HCT116 (cell line): Measurements from ENCODE around the gene FRMD4A. TPM values are rescaled to one million over a fixed set of nuclear protein-coding genes. Genes with fewer than 3 reads are reported as not detected.

Experiments
- ATAC-seq: fragments of 200-7000 bp; cut with Tn5 transposase; 2 replicates; pipeline ENCODE4 v1.9.1; 2020; ENCODE audit warnings: mild to moderate bottlenecking, moderate library complexity
- BruUV-seq: library from RNA; stranded (reverse); fragments of 400-500 nt; replicated peaks from 2 replicates; lab custom pipeline; 2021; lab: Mats Ljungman, UMichigan
- CTCF ChIA-PET: fragments of 300-600 bp; sonication (Branson Sonifier 250); formaldehyde crosslinking; loops from one replicate; lab custom pipeline; 2021; ENCODE audit warnings: antibody characterized with exemption; lab: Charles Lee
- POLR2A ChIA-PET: fragments of 300-600, 350-600 bp; sonication (Branson Sonifier 250); formaldehyde crosslinking; loops from one replicate; lab custom pipeline; 2021; ENCODE audit warnings: antibody characterized with exemption; lab: Charles Lee
- RAD21 ChIA-PET, 2 experiments: fragments of 300-600 bp; sonication (Branson Sonifier 250); formaldehyde crosslinking; loops; one replicate each; lab custom pipeline; 2023; ENCODE audit warnings: low total read pairs in 2 of 2; ENCODE audit not compliant: uncharacterized antibody in 2 of 2, unreplicated experiment in 2 of 2, low non-redundant PET in 1 of 2; lab: Charles Lee
- DNase-seq: peaks from one replicate; pipeline ENCODE4 v3.0.0-alpha.2; 2010; ENCODE audit warnings: low read depth, low spot score
- H2AFZ ChIP-seq: fragments of 200-600 bp; shearing (Covaris generic), sonication (generic); 2 replicates; pipeline ENCODE4 v1.6.1; 2017; ENCODE audit warnings: low read depth, mixed run types, mixed read lengths, antibody characterized with exemption, low read length; ENCODE audit not compliant: poor library complexity, severe bottlenecking
- H3K27ac ChIP-seq: 2 replicates; pipeline ENCODE4 v1.5.1; 2012; ENCODE audit warnings: low read depth, low read length
- H3K27me3 ChIP-seq: fragments of 200-600 bp; sonication (generic); 2 replicates; pipeline ENCODE4 v1.6.1; 2016; ENCODE audit warnings: mixed run types, low read length, mixed read lengths; ENCODE audit not compliant: insufficient read depth
- H3K36me3 ChIP-seq, 2 experiments: fragments of 200-500 bp in 1 of 2; fragments of 200-600 bp in 1 of 2; sonication (Bioruptor generic) in 1 of 2; sonication (generic) in 1 of 2; 2 replicates each; pipeline versions ENCODE4 v1.5.1 to v1.6.1; 2014 to 2016; ENCODE audit warnings: low read length in 2 of 2, inconsistent platforms in 1 of 2, mixed read lengths in 1 of 2, mixed run types in 1 of 2; ENCODE audit not compliant: insufficient read depth in 2 of 2, control insufficient read depth in 1 of 2
- H3K4me1 ChIP-seq, 2 experiments: fragments of 200-600 bp in 1 of 2; sonication (generic) in 1 of 2; 2 replicates each; pipeline versions ENCODE4 v1.5.1 to v1.6.1; 2012 to 2017; ENCODE audit warnings: low read length in 2 of 2, inconsistent platforms in 1 of 2, mild to moderate bottlenecking in 1 of 2, mixed read lengths in 1 of 2, mixed run types in 1 of 2, moderate library complexity in 1 of 2; ENCODE audit not compliant: insufficient read depth in 2 of 2, control insufficient read depth in 1 of 2
- H3K4me2 ChIP-seq: fragments of 200-600 bp; sonication (generic); 2 replicates; pipeline ENCODE4 v1.6.1; 2017; ENCODE audit warnings: mixed run types, low read length, mixed read lengths
- H3K4me3 ChIP-seq, 2 experiments: fragments of 200-600 bp in 1 of 2; sonication (generic) in 1 of 2; replicated peaks in 1 of 2; 2 replicates each; pipeline ENCODE4 v1.5.1; 2011 to 2016; ENCODE audit warnings: low read length in 2 of 2, control low read depth in 1 of 2, low read depth in 1 of 2, mild to moderate bottlenecking in 1 of 2, mixed read lengths in 1 of 2, mixed run types in 1 of 2
- H3K79me2 ChIP-seq: fragments of 200-600 bp; sonication (generic); 2 replicates; pipeline ENCODE4 v1.6.1; 2017; ENCODE audit warnings: mild to moderate bottlenecking, mixed run types, low read length, moderate library complexity, mixed read lengths; ENCODE audit not compliant: insufficient read depth
- H3K9ac ChIP-seq: fragments of 200-600 bp; sonication (generic); 2 replicates; pipeline ENCODE4 v1.6.1; 2016; ENCODE audit warnings: low read length, mixed read lengths
- H3K9me2 ChIP-seq: fragments of 200-600 bp; sonication (generic), shearing (Covaris generic); 2 replicates; pipeline ENCODE4 v1.6.1; 2017; ENCODE audit warnings: mixed run types, mild to moderate bottlenecking, moderate library complexity; ENCODE audit not compliant: insufficient read depth
- H3K9me3 ChIP-seq, 2 experiments: fragments of 200-500 bp in 1 of 2; fragments of 200-600 bp in 1 of 2; sonication (Bioruptor generic) in 1 of 2; sonication (generic) in 1 of 2; 2 replicates each; pipeline ENCODE4 v1.6.1; 2014 to 2017; ENCODE audit warnings: low read length in 2 of 2, mixed read lengths in 2 of 2, inconsistent platforms in 1 of 2, low read depth in 1 of 2, mild to moderate bottlenecking in 1 of 2, mixed run types in 1 of 2, moderate library complexity in 1 of 2; ENCODE audit not compliant: control insufficient read depth in 1 of 2, insufficient read depth in 1 of 2
- H4K20me1 ChIP-seq: fragments of 200-600 bp; sonication (generic), shearing (Covaris generic); 2 replicates; pipeline ENCODE4 v1.6.1; 2017; ENCODE audit warnings: mixed run types, mild to moderate bottlenecking, moderate library complexity; ENCODE audit not compliant: insufficient read depth
- CBX3 ChIP-seq: IDR thresholded peaks from 2 replicates; pipeline ENCODE4 v1.6.1; 2012; ENCODE audit warnings: low read depth
- CEBPB ChIP-seq: IDR thresholded peaks from 2 replicates; pipeline ENCODE4 v1.6.1; 2012; ENCODE audit warnings: low read depth
- EGR1 ChIP-seq: IDR thresholded peaks from 2 replicates; pipeline ENCODE4 v1.6.1; 2012; ENCODE audit warnings: low read depth
- EZH2 ChIP-seq: fragments of 200-600 bp; sonication (generic); IDR thresholded peaks from 2 replicates; pipeline ENCODE4 v1.6.1; 2017; ENCODE audit warnings: antibody characterized with exemption, mixed run types
- EZH2phosphoT487 ChIP-seq: fragments of 200-600 bp; IDR thresholded peaks from 2 replicates; pipeline ENCODE4 v1.6.1; 2018; ENCODE audit warnings: antibody characterized with exemption, borderline replicate concordance
- JUND ChIP-seq: IDR thresholded peaks from 2 replicates; pipeline ENCODE4 v1.6.1; 2012
- POLR2A ChIP-seq: IDR thresholded peaks from 2 replicates; pipeline ENCODE4 v1.7.0; 2011; ENCODE audit warnings: borderline replicate concordance; ENCODE audit not compliant: insufficient read depth, insufficient read length; ENCODE audit errors: extremely low read depth
- POLR2AphosphoS5 ChIP-seq: IDR thresholded peaks from 2 replicates; pipeline ENCODE4 v1.6.1; 2011; ENCODE audit warnings: mild to moderate bottlenecking, low read depth, low read length, moderate library complexity
- RAD21 ChIP-seq: IDR thresholded peaks from 2 replicates; pipeline ENCODE4 v1.6.1; 2012; ENCODE audit warnings: low read depth, mild to moderate bottlenecking
- SIN3A ChIP-seq: IDR thresholded peaks from 2 replicates; pipeline ENCODE4 v1.6.1; 2012; ENCODE audit warnings: low read depth
- SP1 ChIP-seq: IDR thresholded peaks from 2 replicates; pipeline ENCODE4 v1.6.1; 2012; ENCODE audit warnings: low read depth
- TCF7L2 ChIP-seq: IDR thresholded peaks from 2 replicates; pipeline ENCODE4 v1.7.0; 2011; ENCODE audit warnings: borderline replicate concordance, inconsistent platforms; ENCODE audit not compliant: insufficient read depth, insufficient read length; ENCODE audit errors: extremely low read depth
- ZNF274 ChIP-seq: fragments of 200-500 bp; sonication (Bioruptor generic); IDR thresholded peaks from 2 replicates; pipeline ENCODE4 v1.6.1; 2014; ENCODE audit warnings: mild to moderate bottlenecking, low read depth, low read length, inconsistent platforms
- intact Hi-C: fragments of 100-400 bp; cut with micrococcal nuclease; formaldehyde crosslinking; loops from 2 replicates; pipeline ENCODE4 v1.10.0; 2022
- total RNA-seq: library from RNA; stranded (reverse); gene quantifications from one replicate; pipeline ENCODE4 v1.2.1, GENCODE V29; 2021; ENCODE audit not compliant: unreplicated experiment
- TF ChIP-seq, protein P1 (sequence below): IDR thresholded peaks from 2 replicates; pipeline ENCODE4 v1.6.1; 2012
- TF ChIP-seq, protein P2 (sequence below): IDR thresholded peaks from 2 replicates; pipeline ENCODE4 v1.6.1; 2012
- TF ChIP-seq, protein P3 (sequence below), 3 experiments: fragments of 200-600 bp in 1 of 3; sonication (generic) in 1 of 3; IDR thresholded peaks in 2 of 3; conservative IDR thresholded peaks in 1 of 3; 2 replicates each; pipeline ENCODE4 v1.5.1; 2012 to 2017; ENCODE audit warnings: low read depth in 2 of 3, low read length in 2 of 3, antibody characterized with exemption in 1 of 3, borderline replicate concordance in 1 of 3, control low read depth in 1 of 3, mild to moderate bottlenecking in 1 of 3, mixed read lengths in 1 of 3, mixed run types in 1 of 3, moderate library complexity in 1 of 3; ENCODE audit not compliant: insufficient read depth in 1 of 3

Gene FRMD4A
- total RNA-seq, 1 experiment from 2014 or later = 0.20 TPM

DNA sequence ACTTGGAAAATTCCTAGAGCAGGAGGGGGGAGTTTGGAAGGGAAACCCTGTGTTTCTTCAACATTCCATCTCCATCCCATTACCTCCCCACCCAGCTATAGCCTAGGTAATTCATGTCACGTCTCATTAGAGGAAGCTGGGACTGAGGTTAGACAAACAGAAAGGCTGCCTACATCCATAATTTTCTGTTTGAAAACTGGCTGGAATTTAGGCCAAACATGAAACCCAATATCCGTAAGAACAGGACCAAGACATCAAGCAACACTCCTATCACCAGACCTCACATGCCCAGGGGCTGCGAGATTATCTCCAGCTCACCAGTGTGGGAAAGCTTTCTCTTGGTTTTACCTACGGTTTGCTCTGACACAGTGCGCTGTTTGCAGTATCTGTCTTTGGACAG, 316.3 kb downstream of the FRMD4A start:
- BruUV-seq = no TSS peak
- H3K4me1 ChIP-seq = no peaks in the 10 kb centered on the region
- no peak for DNase-seq
- ChIA-PET CTCF (interaction anchor here (1.2 kb wide), 1 partner anchor 17 kb away, joined by 3 read pairs; no protein-coding TSS in a partner anchor), POLR2A (no interaction called here)
- H2AFZ ChIP-seq = no peak overlapping the region
- no peaks in the 10 kb centered on the region for H3K36me3 ChIP-seq
- H3K4me2 ChIP-seq = no peak overlapping the region
- peaks cover 50% of the 10 kb centered on the region for H3K27me3 ChIP-seq
- H3K9me2 ChIP-seq = no peaks in the 10 kb centered on the region
- no peak overlapping the region for H3K9ac ChIP-seq
- no peak overlapping the region for H3K27ac ChIP-seq
- TF ChIP-seq EZH2phosphoT487 (no peak), RAD21 (no peak), CEBPB (no peak), SIN3A (no peak), JUND (no peak), ZNF274 (no peak), CBX3 (no peak), EZH2 (no peak), POLR2AphosphoS5 (no peak), TCF7L2 (no peak), EGR1 (no peak), POLR2A (no peak)
- TF ChIP-seq, all 23 proteins: peak for 0
- Histone ChIP-seq H3K9me3 (no peaks in the 10 kb centered on the region), H3K4me3 (no peak overlapping the region), H4K20me1 (no peaks in the 10 kb centered on the region), H3K79me2 (no peaks in the 10 kb centered on the region)
- intact Hi-C loops = no loop called here
- RAD21 ChIA-PET = no interaction called here
- ATAC-seq = no peak

DNA sequence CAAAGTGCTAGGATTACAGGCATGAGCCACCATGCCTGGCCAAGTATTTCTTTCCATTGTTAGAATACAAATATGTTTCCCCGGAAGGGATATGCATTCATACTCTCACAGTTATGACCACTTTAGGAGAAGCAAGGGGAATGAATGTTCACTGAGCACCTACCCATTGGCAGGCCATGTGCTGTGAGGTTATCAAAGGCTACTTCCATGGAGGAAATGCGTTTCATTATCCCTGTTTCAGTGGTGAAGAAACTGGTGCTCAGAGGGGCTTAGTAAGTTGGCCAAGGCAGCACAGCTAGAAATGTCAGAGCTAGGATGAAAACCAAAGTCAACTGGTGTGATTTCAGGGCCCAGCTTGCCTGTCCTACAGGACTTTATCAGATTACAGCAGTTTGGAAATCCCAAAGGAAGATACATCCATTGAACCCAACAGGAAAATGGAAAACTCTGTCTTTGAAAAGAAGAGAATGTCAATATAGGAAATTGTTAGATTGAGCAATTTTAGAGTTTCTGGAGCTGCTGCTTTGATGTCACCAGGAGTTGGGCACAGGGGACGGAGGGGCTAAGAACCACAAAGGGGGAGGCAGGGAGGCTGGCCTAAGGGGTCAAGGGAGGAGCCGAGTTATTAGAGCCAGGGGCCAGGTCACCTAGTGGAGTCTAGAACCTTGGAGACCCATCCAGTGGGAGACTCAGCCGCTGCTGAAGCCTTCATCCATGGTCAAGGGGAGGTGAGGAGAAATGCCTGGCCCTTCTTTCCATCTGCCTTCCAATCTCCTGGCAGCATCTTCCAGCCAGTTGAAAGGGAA, 319.8 kb downstream of the FRMD4A start:
- intact Hi-C loops = no loop called here
- H3K27ac ChIP-seq = no peak overlapping the region
- no TSS peak for BruUV-seq
- H3K27me3 ChIP-seq = peaks cover 66% of the 10 kb centered on the region
- no peak overlapping the region for H3K9ac ChIP-seq
- H3K36me3 ChIP-seq = no peaks in the 10 kb centered on the region
- no peak overlapping the region for H2AFZ ChIP-seq
- no peak overlapping the region for H3K4me3 ChIP-seq
- RAD21 ChIA-PET = no interaction called here
- CTCF ChIA-PET = no interaction called here
- H3K9me2 ChIP-seq = no peaks in the 10 kb centered on the region
- H3K79me2 ChIP-seq = no peaks in the 10 kb centered on the region
- DNase-seq (no peak), ATAC-seq (no peak)
- TF ChIP-seq CBX3 = no peak
- TF ChIP-seq, protein P1, sequence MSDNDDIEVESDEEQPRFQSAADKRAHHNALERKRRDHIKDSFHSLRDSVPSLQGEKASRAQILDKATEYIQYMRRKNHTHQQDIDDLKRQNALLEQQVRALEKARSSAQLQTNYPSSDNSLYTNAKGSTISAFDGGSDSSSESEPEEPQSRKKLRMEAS = no peak
- TF ChIP-seq, protein P2, sequence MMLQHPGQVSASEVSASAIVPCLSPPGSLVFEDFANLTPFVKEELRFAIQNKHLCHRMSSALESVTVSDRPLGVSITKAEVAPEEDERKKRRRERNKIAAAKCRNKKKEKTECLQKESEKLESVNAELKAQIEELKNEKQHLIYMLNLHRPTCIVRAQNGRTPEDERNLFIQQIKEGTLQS = no peak
- no peak for TF ChIP-seq SIN3A
- TF ChIP-seq SP1 = no peak
- TF ChIP-seq, protein P3, sequence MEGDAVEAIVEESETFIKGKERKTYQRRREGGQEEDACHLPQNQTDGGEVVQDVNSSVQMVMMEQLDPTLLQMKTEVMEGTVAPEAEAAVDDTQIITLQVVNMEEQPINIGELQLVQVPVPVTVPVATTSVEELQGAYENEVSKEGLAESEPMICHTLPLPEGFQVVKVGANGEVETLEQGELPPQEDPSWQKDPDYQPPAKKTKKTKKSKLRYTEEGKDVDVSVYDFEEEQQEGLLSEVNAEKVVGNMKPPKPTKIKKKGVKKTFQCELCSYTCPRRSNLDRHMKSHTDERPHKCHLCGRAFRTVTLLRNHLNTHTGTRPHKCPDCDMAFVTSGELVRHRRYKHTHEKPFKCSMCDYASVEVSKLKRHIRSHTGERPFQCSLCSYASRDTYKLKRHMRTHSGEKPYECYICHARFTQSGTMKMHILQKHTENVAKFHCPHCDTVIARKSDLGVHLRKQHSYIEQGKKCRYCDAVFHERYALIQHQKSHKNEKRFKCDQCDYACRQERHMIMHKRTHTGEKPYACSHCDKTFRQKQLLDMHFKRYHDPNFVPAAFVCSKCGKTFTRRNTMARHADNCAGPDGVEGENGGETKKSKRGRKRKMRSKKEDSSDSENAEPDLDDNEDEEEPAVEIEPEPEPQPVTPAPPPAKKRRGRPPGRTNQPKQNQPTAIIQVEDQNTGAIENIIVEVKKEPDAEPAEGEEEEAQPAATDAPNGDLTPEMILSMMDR (IDR thresholded peaks at IDR 0.05 in 2 of 3, conservative IDR thresholded peaks at IDR 0.05 in 1 of 3; ENCODE audit: borderline replicate concordance in 1 of 3, insufficient read depth in 1 of 3, low read depth in 2 of 3, low read length in 2 of 3) = no peak
- no peak for TF ChIP-seq CEBPB
- H3K4me1 ChIP-seq = no peaks in the 10 kb centered on the region
- POLR2A ChIA-PET = no interaction called here
- H3K9me3 ChIP-seq = no peaks in the 10 kb centered on the region
- no peaks in the 10 kb centered on the region for H4K20me1 ChIP-seq
- no peak overlapping the region for H3K4me2 ChIP-seq
